Measurements from ENCODE around the gene RBFOX2.

RBFOX2 gene

GRCh38 chr22:35884529-35884928 lies 144.1 kb downstream of the RBFOX2 start:
- Mint-ChIP-seq H3K27me3 (no peaks in the 10 kb centered on the region), H3K27ac (no peak overlapping the region), H3K4me3 (no peak overlapping the region), H3K4me1 (ENCODE audit: low read depth) (peaks cover 24% of the 10 kb centered on the region), H3K9me3 (no peaks in the 10 kb centered on the region), H3K36me3 (ENCODE audit: low read depth) (no peaks in the 10 kb centered on the region)

GRCh38 chr22:35883031-35883620 lies 145.5 kb downstream of the RBFOX2 start:
- H3K4me3 Mint-ChIP-seq: no peak overlapping the region
- peaks cover 24% of the 10 kb centered on the region for H3K4me1 Mint-ChIP-seq (ENCODE audit: low read depth)
- no peaks in the 10 kb centered on the region for H3K9me3 Mint-ChIP-seq
- H3K36me3 Mint-ChIP-seq (ENCODE audit: low read depth): no peaks in the 10 kb centered on the region
- H3K27me3 Mint-ChIP-seq: no peaks in the 10 kb centered on the region
- H3K27ac Mint-ChIP-seq: no peak overlapping the region

GRCh38 chr22:35882211-35883030 lies 146.2 kb downstream of the RBFOX2 start:
- no peaks in the 10 kb centered on the region for H3K27me3 Mint-ChIP-seq
- H3K9me3 Mint-ChIP-seq: no peaks in the 10 kb centered on the region
- H3K4me3 Mint-ChIP-seq: no peak overlapping the region
- no peak overlapping the region for H3K27ac Mint-ChIP-seq
- peaks cover 24% of the 10 kb centered on the region for H3K4me1 Mint-ChIP-seq (ENCODE audit: low read depth)
- H3K36me3 Mint-ChIP-seq (ENCODE audit: low read depth): no peaks in the 10 kb centered on the region

- H3K27ac Mint-ChIP-seq: no peak overlapping the region
- peaks cover 25% of the 10 kb centered on the region for H3K4me1 Mint-ChIP-seq (ENCODE audit: low read depth)
- peaks cover 6% of the 10 kb centered on the region for H3K9me3 Mint-ChIP-seq
- no peak overlapping the region for H3K4me3 Mint-ChIP-seq
- H3K27me3 Mint-ChIP-seq: no peaks in the 10 kb centered on the region
- H3K36me3 Mint-ChIP-seq (ENCODE audit: low read depth): no peaks in the 10 kb centered on the region
Observed at GRCh38 chr22:35879351-35879750, 149.3 kb downstream of the RBFOX2 start.

GRCh38 chr22:35873426-35873825 lies 155.2 kb downstream of the RBFOX2 start:
- peaks cover 10% of the 10 kb centered on the region for H3K9me3 Mint-ChIP-seq
- H3K4me1 Mint-ChIP-seq (ENCODE audit: low read depth): peaks cover 4% of the 10 kb centered on the region
- no peak overlapping the region for H3K27ac Mint-ChIP-seq
- H3K27me3 Mint-ChIP-seq: peaks cover 5% of the 10 kb centered on the region
- H3K4me3 Mint-ChIP-seq: no peak overlapping the region
- H3K36me3 Mint-ChIP-seq (ENCODE audit: low read depth): no peaks in the 10 kb centered on the region

GRCh38 chr22:35872451-35872850 lies 156.2 kb downstream of the RBFOX2 start:
- H3K27me3 Mint-ChIP-seq: peaks cover 5% of the 10 kb centered on the region
- H3K9me3 Mint-ChIP-seq: peaks cover 10% of the 10 kb centered on the region
- peaks cover 4% of the 10 kb centered on the region for H3K4me1 Mint-ChIP-seq (ENCODE audit: low read depth)
- no peak overlapping the region for H3K4me3 Mint-ChIP-seq
- H3K27ac Mint-ChIP-seq: no peak overlapping the region
- H3K36me3 Mint-ChIP-seq (ENCODE audit: low read depth): no peaks in the 10 kb centered on the region

- H3K4me3 Mint-ChIP-seq: no peak overlapping the region
- H3K36me3 Mint-ChIP-seq (ENCODE audit: low read depth): no peaks in the 10 kb centered on the region
- H3K27me3 Mint-ChIP-seq: peaks cover 5% of the 10 kb centered on the region
- H3K9me3 Mint-ChIP-seq: peaks cover 10% of the 10 kb centered on the region
- H3K4me1 Mint-ChIP-seq (ENCODE audit: low read depth): no peaks in the 10 kb centered on the region
- no peak overlapping the region for H3K27ac Mint-ChIP-seq
Observed at GRCh38 chr22:35870517-35871293, 157.9 kb downstream of the RBFOX2 start.

- Mint-ChIP-seq H3K27me3 (peaks cover 2% of the 10 kb centered on the region), H3K9me3 (peaks cover under 1% of the 10 kb centered on the region), H3K36me3 (ENCODE audit: low read depth) (no peaks in the 10 kb centered on the region), H3K27ac (no peak overlapping the region), H3K4me3 (no peak overlapping the region), H3K4me1 (ENCODE audit: low read depth) (no peaks in the 10 kb centered on the region)
Observed at GRCh38 chr22:35868938-35869337, 159.7 kb downstream of the RBFOX2 start.

- no peak overlapping the region for H3K4me3 Mint-ChIP-seq
- H3K36me3 Mint-ChIP-seq (ENCODE audit: low read depth): no peaks in the 10 kb centered on the region
- no peak overlapping the region for H3K27ac Mint-ChIP-seq
- H3K27me3 Mint-ChIP-seq: no peaks in the 10 kb centered on the region
- H3K4me1 Mint-ChIP-seq (ENCODE audit: low read depth): no peaks in the 10 kb centered on the region
- no peaks in the 10 kb centered on the region for H3K9me3 Mint-ChIP-seq
Observed at GRCh38 chr22:35866651-35867050, 162.0 kb downstream of the RBFOX2 start.

- Mint-ChIP-seq H3K4me3 (no peak overlapping the region), H3K4me1 (ENCODE audit: low read depth) (no peaks in the 10 kb centered on the region), H3K9me3 (no peaks in the 10 kb centered on the region), H3K36me3 (ENCODE audit: low read depth) (no peaks in the 10 kb centered on the region), H3K27ac (no peak overlapping the region), H3K27me3 (no peaks in the 10 kb centered on the region)
Observed at GRCh38 chr22:35864545-35865165, 164.0 kb downstream of the RBFOX2 start.

- Mint-ChIP-seq H3K4me3 (no peak overlapping the region), H3K27ac (no peak overlapping the region), H3K9me3 (no peaks in the 10 kb centered on the region), H3K27me3 (no peaks in the 10 kb centered on the region), H3K36me3 (ENCODE audit: low read depth) (no peaks in the 10 kb centered on the region), H3K4me1 (ENCODE audit: low read depth) (no peaks in the 10 kb centered on the region)
Observed at GRCh38 chr22:35863432-35863831, 165.2 kb downstream of the RBFOX2 start.

GRCh38 chr22:35862697-35863096 lies 165.9 kb downstream of the RBFOX2 start:
- no peaks in the 10 kb centered on the region for H3K4me1 Mint-ChIP-seq (ENCODE audit: low read depth)
- no peak overlapping the region for H3K4me3 Mint-ChIP-seq
- no peaks in the 10 kb centered on the region for H3K36me3 Mint-ChIP-seq (ENCODE audit: low read depth)
- H3K9me3 Mint-ChIP-seq: no peaks in the 10 kb centered on the region
- no peak overlapping the region for H3K27ac Mint-ChIP-seq
- H3K27me3 Mint-ChIP-seq: no peaks in the 10 kb centered on the region

GRCh38 chr22:35861451-35861850 lies 167.2 kb downstream of the RBFOX2 start:
- Mint-ChIP-seq H3K27me3 (no peaks in the 10 kb centered on the region), H3K4me3 (no peak overlapping the region), H3K27ac (no peak overlapping the region), H3K9me3 (no peaks in the 10 kb centered on the region), H3K4me1 (ENCODE audit: low read depth) (no peaks in the 10 kb centered on the region), H3K36me3 (ENCODE audit: low read depth) (no peaks in the 10 kb centered on the region)

- no peaks in the 10 kb centered on the region for H3K36me3 Mint-ChIP-seq (ENCODE audit: low read depth)
- H3K4me1 Mint-ChIP-seq (ENCODE audit: low read depth): no peaks in the 10 kb centered on the region
- no peaks in the 10 kb centered on the region for H3K9me3 Mint-ChIP-seq
- H3K27me3 Mint-ChIP-seq: no peaks in the 10 kb centered on the region
- no peak overlapping the region for H3K4me3 Mint-ChIP-seq
- H3K27ac Mint-ChIP-seq: no peak overlapping the region
Observed at GRCh38 chr22:35860837-35861236, 167.8 kb downstream of the RBFOX2 start.
